ENCODE results near the gene TRANK1. TPM values are rescaled to one million over a fixed set of nuclear protein-coding genes. Genes with fewer than 3 reads are reported as not detected.

The TRANK1 gene
- total RNA-seq, 2 donors from 2014 or later, result 9.0 to 20.1 TPM

DNA sequence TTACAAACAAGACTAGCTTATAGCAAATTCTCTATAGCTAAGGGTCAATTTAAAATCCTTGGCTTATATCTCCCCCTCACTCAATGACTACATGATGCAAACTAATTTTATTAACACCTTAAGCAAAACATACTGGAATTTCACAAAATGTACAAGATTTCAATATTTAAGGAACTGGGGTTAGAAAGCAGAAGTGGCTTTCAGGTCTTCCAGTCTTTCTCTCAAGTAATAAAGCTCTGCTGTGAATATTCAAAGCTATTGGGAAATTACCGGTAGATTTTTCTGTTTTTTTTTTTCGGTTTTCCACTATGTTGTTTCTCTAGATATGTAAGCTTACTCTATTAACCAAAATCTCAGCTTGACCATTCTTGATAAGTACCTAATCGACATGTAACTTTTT is 44.2 kb upstream of the TRANK1 start:
- DNase-seq, result no peak
- H3K36me3 ChIP-seq (ENCODE audit: control insufficient read depth, insufficient read depth, low read length), result peaks cover 70% of the 10 kb centered on the region
- no peak overlapping the region for H3K4me3 Mint-ChIP-seq
- no peak overlapping the region for H3K27ac ChIP-seq (ENCODE audit: low read depth, low read length)
- no peaks in the 10 kb centered on the region for H3K9me3 Mint-ChIP-seq
- H3K27me3 ChIP-seq (ENCODE audit: control insufficient read depth, insufficient read depth, low read length, poor library complexity, severe bottlenecking), result no peaks in the 10 kb centered on the region
- H3K36me3 Mint-ChIP-seq (ENCODE audit: low read depth), result peaks cover 33% of the 10 kb centered on the region
- peak overlapping the region; percentile 88 for H3K4me3 ChIP-seq (ENCODE audit: low read length)
- no peak overlapping the region for H3K9ac ChIP-seq (ENCODE audit: extremely low read depth, low read length, poor library complexity, severe bottlenecking)
- H3K9me3 ChIP-seq (ENCODE audit: control insufficient read depth, low read length), result no peaks in the 10 kb centered on the region
- H3K27me3 Mint-ChIP-seq (ENCODE audit: insufficient read depth), result no peaks in the 10 kb centered on the region
- 80 to 100% methylated on average over 2 to 3 of the region's 3 CpGs for WGBS, 2 experiments (ENCODE audit: insufficient coverage in 1 of 2, insufficient read length in 1 of 2)
- peaks cover 8% of the 10 kb centered on the region for H3K4me1 ChIP-seq (ENCODE audit: control insufficient read depth, insufficient read depth, low read length)
- peaks cover 16% of the 10 kb centered on the region for H3K4me1 Mint-ChIP-seq
- H3K27ac Mint-ChIP-seq, result no peak overlapping the region
- TF ChIP-seq, protein P1, sequence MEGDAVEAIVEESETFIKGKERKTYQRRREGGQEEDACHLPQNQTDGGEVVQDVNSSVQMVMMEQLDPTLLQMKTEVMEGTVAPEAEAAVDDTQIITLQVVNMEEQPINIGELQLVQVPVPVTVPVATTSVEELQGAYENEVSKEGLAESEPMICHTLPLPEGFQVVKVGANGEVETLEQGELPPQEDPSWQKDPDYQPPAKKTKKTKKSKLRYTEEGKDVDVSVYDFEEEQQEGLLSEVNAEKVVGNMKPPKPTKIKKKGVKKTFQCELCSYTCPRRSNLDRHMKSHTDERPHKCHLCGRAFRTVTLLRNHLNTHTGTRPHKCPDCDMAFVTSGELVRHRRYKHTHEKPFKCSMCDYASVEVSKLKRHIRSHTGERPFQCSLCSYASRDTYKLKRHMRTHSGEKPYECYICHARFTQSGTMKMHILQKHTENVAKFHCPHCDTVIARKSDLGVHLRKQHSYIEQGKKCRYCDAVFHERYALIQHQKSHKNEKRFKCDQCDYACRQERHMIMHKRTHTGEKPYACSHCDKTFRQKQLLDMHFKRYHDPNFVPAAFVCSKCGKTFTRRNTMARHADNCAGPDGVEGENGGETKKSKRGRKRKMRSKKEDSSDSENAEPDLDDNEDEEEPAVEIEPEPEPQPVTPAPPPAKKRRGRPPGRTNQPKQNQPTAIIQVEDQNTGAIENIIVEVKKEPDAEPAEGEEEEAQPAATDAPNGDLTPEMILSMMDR (conservative IDR thresholded peaks at IDR 0.05), result no peak

DNA sequence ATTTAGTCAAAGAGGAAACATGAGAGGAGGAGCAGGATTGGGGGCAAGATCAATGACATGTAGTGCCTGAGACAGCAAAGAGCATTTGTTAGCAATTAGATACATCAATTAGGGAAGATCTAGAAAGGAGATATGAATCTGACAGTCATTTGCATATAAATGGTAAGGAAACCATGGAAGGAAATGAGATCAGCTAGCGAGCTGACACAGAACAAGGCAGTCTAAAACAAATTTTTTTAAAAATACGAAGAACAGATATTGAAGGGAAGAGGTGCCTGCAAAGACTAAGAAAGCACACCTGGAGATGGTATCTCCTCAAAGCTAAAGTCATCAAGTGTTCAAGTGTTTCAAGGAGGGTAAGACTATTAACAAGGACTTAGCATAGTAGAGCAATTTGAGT is 43.5 kb upstream of the TRANK1 start:
- Histone ChIP-seq H3K9ac (ENCODE audit: extremely low read depth, low read length, poor library complexity, severe bottlenecking) (no peak overlapping the region), H3K36me3 (ENCODE audit: control insufficient read depth, insufficient read depth, low read length) (peaks cover 76% of the 10 kb centered on the region), H3K9me3 (ENCODE audit: control insufficient read depth, low read length) (no peaks in the 10 kb centered on the region), H3K27ac (ENCODE audit: low read depth, low read length) (no peak overlapping the region), H3K27me3 (ENCODE audit: control insufficient read depth, insufficient read depth, low read length, poor library complexity, severe bottlenecking) (no peaks in the 10 kb centered on the region), H3K4me3 (ENCODE audit: low read length) (peak overlapping the region; percentile 88), H3K4me1 (ENCODE audit: control insufficient read depth, insufficient read depth, low read length) (peaks cover 8% of the 10 kb centered on the region)
- TF ChIP-seq, protein P1 (conservative IDR thresholded peaks at IDR 0.05), result no peak
- peaks cover 39% of the 10 kb centered on the region for H3K36me3 Mint-ChIP-seq (ENCODE audit: low read depth)
- no peak overlapping the region for H3K27ac Mint-ChIP-seq
- H3K4me3 Mint-ChIP-seq, result no peak overlapping the region
- no peak for DNase-seq
- no peaks in the 10 kb centered on the region for H3K27me3 Mint-ChIP-seq (ENCODE audit: insufficient read depth)
- H3K4me1 Mint-ChIP-seq, result peaks cover 16% of the 10 kb centered on the region
- 88 to 92% methylated on average over 2 of the region's 2 CpGs for WGBS, 2 experiments (ENCODE audit: insufficient coverage in 1 of 2, insufficient read length in 1 of 2)
- no peaks in the 10 kb centered on the region for H3K9me3 Mint-ChIP-seq

DNA sequence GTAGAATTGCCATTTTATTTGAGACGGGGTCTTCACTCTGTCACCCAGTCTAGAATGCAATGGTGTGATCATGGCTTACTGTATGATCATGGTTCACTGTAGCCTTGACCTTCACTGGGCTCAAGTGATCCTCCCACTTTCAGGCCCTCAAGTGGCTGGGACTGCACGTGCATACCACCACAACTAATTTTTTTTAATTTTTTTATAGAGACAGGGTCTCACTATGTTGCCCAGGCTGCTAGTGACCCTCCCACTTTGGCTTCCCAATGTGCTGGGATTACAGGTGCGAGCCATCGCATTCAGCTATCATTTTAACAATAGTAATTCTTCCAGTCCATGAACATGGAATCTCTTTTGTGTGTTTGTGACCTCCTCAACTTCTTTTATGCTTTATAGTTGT is 36.2 kb upstream of the TRANK1 start:
- WGBS, 2 experiments (ENCODE audit: insufficient coverage in 1 of 2, insufficient read length in 1 of 2), result 93 to 94% methylated on average over 3 to 4 of the region's 4 CpGs
- H3K27me3 Mint-ChIP-seq (ENCODE audit: insufficient read depth), result peaks cover 3% of the 10 kb centered on the region
- H3K4me1 Mint-ChIP-seq, result no peaks in the 10 kb centered on the region
- H3K36me3 ChIP-seq (ENCODE audit: control insufficient read depth, insufficient read depth, low read length), result peaks cover 34% of the 10 kb centered on the region
- H3K27ac Mint-ChIP-seq, result no peak overlapping the region
- H3K4me3 ChIP-seq (ENCODE audit: low read length), result no peak overlapping the region
- no peak for DNase-seq
- no peaks in the 10 kb centered on the region for H3K4me1 ChIP-seq (ENCODE audit: control insufficient read depth, insufficient read depth, low read length)
- H3K27ac ChIP-seq (ENCODE audit: low read depth, low read length), result no peak overlapping the region
- H3K4me3 Mint-ChIP-seq, result no peak overlapping the region
- H3K9ac ChIP-seq (ENCODE audit: extremely low read depth, low read length, poor library complexity, severe bottlenecking), result no peak overlapping the region
- TF ChIP-seq, protein P1 (conservative IDR thresholded peaks at IDR 0.05), result no peak
- peaks cover 46% of the 10 kb centered on the region for H3K36me3 Mint-ChIP-seq (ENCODE audit: low read depth)
- H3K27me3 ChIP-seq (ENCODE audit: control insufficient read depth, insufficient read depth, low read length, poor library complexity, severe bottlenecking), result no peaks in the 10 kb centered on the region
- H3K9me3 Mint-ChIP-seq, result peaks cover 36% of the 10 kb centered on the region
- peaks cover 28% of the 10 kb centered on the region for H3K9me3 ChIP-seq (ENCODE audit: control insufficient read depth, low read length)
